Amygdala (tissue), 56 donors: ENCODE measurements around the gene MYCN.

Source experiments
- DNase-seq, 56 donors: peaks; one replicate each; lab custom pipeline; 2025; lab: John Stamatoyannopoulos, UW

The MYCN gene

DNA sequence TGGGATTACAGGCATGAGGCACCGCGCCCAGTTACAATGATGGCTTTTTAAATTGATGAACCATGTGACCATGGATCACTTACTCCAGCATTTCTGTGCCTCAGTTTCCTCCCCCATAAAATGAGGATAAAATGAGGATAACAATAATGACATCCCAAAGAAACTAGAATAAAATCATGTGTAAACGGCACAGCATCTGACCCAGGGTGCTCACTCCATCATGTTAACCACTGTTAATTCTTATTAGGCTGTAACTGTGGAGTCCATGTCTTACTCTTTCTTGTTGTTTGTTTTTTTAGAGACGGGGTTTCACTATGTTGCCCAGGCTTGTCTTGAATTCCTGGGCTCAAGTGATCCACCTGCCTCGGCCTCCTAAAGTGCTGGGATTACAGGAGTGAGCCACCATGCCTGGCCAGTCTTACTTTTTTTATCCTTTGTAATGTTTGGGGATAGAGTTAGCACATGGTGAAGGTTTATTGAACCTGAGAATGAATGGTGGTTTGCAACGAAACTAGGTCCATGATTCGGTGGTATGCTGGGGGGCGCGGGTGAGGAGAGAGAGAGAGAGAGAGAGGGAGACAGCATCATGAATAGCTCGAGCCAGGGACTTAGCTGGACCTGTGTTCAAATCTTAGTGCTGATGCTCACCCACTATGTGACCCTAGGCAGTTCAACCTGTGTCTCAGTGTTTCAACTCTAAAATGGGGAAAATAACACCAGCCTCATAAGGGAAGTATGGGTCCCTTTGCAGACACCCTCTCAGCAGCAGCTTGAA, 52.3 kb downstream of the MYCN start:
- no peak for DNase-seq

DNA sequence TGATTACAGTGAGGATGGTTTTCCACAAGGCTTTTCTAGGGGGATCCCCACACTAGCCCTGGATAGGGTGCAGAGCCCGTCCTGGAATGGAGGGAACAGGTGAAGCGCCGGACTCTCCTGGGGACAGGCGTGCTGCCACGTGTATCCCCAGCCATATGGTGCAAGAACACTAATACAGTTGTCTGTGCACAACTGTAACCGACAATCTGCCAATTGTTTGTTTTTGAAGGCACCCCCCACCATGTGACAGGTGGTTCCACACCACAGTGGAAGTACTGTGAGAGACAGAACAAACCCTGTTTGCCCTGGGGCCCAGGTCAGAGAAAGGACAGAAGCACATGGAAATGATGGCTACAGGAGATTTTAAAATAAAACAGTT, 52.9 kb downstream of the MYCN start:
- no peak for DNase-seq

DNA sequence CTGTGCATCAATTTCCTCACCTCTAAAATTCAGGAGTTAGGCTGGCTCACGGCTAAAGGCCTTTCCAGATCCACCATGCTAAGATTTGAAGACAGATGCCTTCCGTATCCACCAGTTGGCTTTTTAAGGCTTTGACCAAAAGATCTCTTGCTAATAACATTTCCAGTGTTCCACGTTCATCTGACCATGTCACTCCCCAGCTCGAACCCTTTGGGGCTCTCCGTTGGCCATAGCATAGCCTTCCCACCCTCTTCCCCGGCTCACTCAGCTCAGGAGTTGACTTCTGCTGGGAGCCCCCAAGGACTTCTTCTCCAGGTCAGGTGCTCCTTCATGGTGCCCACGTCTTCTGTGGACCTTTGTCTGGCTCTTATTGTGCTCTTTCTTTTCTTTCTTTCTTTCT, 53.3 kb downstream of the MYCN start:
- no peak for DNase-seq

GRCh38 chr2:15995603-15996002, 55.3 kb downstream of the MYCN start:
- DNase-seq: no peak
